GM15510 (cell line): ENCODE results near the gene TDRD12.

Experiments
- POLR2A ChIP-seq: IDR thresholded peaks from 3 replicates; pipeline ENCODE4 v1.6.1; 2011; ENCODE audit warnings: borderline replicate concordance; ENCODE audit not compliant: insufficient read length; ENCODE audit errors: extremely low read depth

Gene TDRD12

DNA sequence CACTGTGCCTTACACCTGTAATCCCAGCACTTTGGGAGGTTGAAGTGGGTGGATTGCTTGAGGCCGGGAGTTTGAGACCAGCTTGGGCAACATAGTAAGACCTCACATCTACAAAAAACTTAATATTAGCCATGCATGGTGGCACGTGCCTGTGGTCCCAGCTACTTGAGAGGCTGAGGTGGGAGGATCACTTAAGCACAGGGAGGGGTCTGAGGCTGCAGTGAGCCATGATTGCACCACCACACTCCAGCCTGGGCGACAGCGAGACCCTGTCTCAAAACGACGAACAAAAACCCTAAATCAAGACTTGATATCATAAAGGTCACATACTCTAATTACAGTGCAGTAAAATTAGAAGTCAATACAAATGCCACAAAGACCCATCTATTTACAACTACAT, 132.6 kb downstream of the TDRD12 start:
- no peak for TF ChIP-seq POLR2A

DNA sequence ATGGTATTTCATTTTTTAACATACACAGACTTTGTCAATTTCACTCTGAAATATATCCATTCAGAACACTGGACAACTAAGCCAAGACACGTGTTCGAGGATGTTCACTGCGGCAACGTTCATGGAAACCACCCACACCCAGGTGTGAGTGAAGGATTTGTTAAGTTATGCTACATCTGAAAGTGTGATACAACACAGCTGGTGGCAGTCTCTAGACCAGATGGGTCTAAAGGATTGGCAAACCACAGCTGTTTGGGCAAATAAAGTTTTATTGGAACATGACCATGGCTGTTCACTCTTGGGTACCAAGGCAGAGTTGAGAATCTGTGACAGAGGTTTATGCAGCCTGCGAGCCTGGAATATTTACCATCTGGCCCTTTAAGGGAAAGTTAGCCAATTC, 138.0 kb downstream of the TDRD12 start:
- no peak for TF ChIP-seq POLR2A

DNA sequence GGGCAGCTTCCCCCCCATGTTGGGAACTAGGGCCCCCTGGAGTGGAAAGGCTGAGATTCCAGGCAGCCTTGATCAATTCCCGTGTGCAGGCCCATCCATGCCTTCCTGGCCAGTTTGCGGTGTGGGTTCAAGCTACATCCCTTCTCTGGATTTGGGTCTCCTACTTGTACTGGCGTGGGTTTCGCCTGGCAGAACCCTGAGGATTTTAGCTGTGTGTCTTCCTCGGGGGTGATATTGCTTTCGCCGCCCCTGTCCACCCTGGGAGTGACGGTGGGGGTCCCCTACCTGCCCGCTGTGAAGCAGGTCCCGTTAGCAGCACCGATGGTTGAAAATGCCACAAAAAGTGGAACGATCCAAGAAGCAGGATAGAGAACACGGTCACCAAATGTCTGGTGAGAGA, 138.6 kb downstream of the TDRD12 start:
- no peak for TF ChIP-seq POLR2A

- TF ChIP-seq POLR2A, result no peak
Observed at GRCh38 chr19:32858559-32858958, 139.0 kb downstream of the TDRD12 start.

DNA sequence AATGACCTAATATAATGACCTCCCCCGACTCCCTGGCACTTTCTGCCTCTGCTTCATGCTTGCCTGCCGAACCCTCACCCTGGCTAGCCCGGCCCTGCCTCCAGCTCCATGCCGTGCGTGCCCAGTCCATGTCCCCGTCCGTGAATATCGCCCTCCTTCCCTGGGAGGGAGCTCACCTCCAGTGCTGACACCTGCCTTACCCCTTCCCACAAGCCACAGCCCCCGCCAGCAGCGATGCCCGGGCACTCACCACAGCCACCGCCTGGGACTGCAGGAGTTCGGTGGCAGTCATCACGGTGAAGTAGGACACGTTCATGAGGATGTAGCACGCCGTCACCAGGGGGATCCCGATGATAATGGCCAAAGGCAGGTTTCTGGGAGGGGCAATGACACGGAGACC, 140.0 kb downstream of the TDRD12 start:
- TF ChIP-seq POLR2A, result no peak

DNA sequence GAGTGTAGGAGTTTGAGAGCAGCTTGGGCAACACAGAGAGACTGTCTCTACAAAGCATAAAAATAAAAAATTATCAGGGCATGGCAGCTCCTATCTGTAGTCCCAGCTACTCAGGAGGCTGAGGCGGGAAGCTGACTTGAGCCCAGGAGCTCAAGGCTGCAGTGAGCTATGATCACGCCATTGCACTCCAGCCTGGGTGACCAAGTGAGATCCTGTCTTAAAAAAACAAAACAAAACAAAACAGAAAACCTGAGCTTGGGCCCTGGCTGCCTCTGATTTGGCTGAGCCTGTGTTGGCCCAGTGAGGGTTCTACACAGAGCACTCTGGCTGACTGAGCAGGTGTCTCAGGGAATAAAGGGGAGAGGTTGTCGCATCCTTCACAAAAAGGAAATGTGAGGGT, 142.0 kb downstream of the TDRD12 start:
- no peak for TF ChIP-seq POLR2A

DNA sequence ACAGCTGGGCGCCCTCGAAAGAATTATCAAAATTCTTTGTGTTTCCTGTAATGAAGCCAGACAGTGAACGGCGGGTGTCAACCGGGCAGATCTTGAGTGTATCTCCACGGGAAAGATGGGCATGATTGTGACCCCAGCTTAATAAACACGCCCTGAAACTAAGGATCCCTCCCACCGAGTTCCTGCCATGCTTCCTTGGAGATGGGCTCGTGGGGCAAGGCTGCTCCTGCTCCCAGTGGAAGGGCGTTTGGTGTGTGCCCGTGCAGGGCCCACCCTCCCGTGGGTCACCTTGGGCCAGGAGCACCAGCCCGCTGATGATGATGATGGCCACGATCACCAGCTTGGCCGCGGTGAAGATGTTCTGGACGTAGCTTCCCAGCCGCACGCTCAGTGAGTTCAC, 142.6 kb downstream of the TDRD12 start:
- no peak for TF ChIP-seq POLR2A

- no peak for TF ChIP-seq POLR2A
Observed at GRCh38 chr19:32862741-32863140, 143.2 kb downstream of the TDRD12 start.

DNA sequence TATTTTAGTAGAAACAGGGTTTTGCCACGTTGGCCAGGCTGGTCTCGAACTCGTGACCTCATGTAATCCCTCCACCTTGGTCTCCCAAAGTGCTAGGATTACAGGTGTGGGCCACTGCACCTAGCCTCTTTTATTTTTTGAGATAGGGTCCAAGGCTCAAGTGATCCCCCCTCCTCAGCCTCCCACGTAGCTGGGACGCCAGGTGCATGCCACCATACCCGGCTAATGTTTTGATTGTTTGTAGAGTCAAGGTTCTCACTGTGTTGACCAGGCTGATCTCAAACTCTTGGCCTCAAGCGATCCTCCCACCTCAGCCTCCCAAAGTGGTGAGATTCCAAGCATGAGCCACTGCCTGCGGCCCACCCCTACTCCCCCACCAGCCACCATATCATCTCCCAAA, 143.7 kb downstream of the TDRD12 start:
- no peak for TF ChIP-seq POLR2A

- TF ChIP-seq POLR2A, result no peak
Observed at GRCh38 chr19:32863841-32864240, 144.3 kb downstream of the TDRD12 start.

DNA sequence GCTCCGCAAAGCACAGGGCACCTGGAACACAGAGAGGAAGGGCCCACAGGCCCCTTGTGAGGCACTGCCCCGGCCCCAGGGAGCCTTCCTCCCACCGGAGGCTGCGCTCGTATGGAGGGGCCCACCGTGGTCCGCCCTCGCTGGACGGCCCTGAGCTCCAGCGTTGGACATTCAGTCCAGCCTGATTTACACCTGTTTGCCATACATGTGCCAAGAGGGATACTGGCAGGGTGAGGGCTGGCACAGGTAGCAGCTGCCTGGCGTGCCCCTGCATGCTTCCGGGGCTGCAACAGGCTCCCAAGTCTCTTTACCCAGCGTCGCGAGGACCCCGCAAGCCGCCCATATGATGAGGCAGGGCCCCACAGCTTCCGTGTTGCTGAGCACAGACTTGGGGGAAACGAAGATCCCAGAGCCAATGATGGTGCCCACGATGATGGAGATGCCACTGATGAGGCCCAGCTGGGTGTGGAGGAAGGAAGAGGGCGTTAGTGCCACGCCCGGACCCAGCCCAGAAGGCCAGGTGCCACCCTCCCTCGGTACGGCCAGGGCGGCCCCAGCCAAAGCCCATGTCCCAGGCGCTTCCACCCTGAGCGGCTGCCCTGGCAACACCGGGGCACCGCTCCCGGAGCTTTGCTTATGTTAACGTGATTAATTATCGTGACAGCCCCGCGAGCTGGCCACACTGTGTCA, 144.9 kb downstream of the TDRD12 start:
- TF ChIP-seq POLR2A, result no peak

DNA sequence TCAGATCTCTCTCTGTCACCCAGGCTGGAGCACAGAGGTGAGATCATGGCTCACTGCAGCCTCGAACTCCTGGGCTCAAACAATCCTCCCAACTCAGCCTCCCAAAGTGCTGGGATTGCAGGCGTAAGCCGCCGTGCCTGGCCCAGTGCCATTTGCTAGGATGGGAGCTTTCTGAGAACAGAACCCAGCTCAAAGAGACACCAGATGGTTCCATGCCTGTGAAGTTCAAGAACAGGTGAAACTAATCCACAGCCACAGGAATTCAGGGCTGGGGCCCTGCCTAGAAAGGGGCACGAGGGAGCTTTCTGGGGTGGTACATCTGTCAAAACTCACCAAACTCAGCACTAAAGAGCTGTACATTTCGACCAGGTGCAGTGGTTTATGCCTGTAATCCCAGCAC, 145.8 kb downstream of the TDRD12 start:
- TF ChIP-seq POLR2A, result no peak

DNA sequence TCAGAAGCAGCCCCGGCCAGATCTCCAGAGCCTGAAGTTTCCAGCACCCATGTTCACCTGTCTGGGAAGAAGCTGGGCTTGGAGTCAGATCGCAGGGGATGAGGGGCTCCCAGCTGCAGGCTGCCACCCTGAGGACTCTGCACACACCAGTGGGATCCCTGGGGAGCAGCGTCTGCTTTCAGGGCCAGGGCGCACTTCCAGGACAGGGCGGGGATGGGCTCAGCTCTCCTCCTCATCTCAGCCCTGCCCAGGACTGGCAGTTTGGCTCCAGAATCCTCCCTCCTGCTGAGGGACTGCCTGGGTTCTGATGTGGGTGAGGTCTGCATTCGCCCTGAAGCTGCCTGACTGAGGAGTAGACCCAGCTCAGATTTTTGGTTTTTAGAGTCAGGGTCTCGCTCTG, 146.5 kb downstream of the TDRD12 start:
- no peak for TF ChIP-seq POLR2A

- no peak for TF ChIP-seq POLR2A
Observed at GRCh38 chr19:32866564-32867265, 147.1 kb downstream of the TDRD12 start.

DNA sequence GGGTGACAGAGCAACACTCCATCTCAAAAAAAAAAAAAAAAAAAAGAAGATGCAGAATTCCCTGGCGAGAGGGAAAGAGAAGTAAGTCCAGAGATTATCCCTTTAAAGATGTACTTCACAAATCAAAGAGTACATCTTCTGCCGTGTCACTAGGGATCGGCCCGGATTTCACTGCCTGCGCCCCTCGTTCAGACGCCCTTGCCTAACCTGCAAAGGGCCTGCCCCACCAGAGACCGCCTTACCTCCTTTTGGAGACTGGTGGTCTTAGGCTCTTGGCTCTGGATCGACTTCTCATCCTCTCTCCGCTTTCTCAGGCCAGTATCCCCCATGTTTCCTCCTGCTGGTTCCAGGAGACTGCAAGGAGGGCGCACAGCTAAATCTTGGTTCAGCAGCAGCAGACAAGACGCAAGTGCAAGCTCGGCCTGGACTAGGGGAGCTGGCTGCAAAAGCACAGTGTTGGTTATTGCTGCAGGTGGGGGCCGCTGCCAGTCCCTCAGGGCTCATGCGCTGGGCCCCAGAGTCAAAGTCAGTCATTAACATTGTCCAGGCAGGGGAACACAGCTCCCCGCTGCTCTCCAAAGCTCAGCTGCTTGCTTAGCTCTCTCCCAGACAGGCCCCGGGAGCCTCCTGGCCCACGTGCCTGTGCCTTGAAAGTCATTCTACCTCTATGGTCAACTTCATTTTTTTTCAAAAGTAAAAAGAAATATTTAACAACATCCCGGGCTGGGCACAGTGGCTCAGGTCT, 148.8 kb downstream of the TDRD12 start:
- no peak for TF ChIP-seq POLR2A
